Astrocyte (in vitro differentiated cells and primary cell): Measurements from ENCODE around the gene THADA.

Experiments used
- EZH2 ChIP-seq: IDR thresholded peaks from 2 replicates; pipeline ENCODE4 v1.6.1; 2012; ENCODE audit warnings: mild to moderate bottlenecking, low read length, inconsistent platforms; ENCODE audit not compliant: insufficient read depth
- TF ChIP-seq, protein P1 (sequence below): IDR thresholded peaks from 2 replicates; pipeline ENCODE4 v1.5.1; 2011; ENCODE audit warnings: low read depth, mild to moderate bottlenecking, inconsistent platforms, low read length, moderate library complexity; ENCODE audit not compliant: insufficient read depth

- TF ChIP-seq, protein P1, sequence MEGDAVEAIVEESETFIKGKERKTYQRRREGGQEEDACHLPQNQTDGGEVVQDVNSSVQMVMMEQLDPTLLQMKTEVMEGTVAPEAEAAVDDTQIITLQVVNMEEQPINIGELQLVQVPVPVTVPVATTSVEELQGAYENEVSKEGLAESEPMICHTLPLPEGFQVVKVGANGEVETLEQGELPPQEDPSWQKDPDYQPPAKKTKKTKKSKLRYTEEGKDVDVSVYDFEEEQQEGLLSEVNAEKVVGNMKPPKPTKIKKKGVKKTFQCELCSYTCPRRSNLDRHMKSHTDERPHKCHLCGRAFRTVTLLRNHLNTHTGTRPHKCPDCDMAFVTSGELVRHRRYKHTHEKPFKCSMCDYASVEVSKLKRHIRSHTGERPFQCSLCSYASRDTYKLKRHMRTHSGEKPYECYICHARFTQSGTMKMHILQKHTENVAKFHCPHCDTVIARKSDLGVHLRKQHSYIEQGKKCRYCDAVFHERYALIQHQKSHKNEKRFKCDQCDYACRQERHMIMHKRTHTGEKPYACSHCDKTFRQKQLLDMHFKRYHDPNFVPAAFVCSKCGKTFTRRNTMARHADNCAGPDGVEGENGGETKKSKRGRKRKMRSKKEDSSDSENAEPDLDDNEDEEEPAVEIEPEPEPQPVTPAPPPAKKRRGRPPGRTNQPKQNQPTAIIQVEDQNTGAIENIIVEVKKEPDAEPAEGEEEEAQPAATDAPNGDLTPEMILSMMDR, result no peak
- no peak for TF ChIP-seq EZH2
Measured at GRCh38 chr2:43192744-43193651, 402.8 kb downstream of the THADA start.
